Panc1 (cell line): ENCODE data around the gene JAG1.

Source experiments
- CTCF ChIP-seq: fragments of 450-650 bp; IDR thresholded peaks from 2 replicates; pipeline ENCODE4 v1.5.1; 2017; ENCODE audit warnings: mild to moderate bottlenecking
- POLR2AphosphoS5 ChIP-seq: IDR thresholded peaks from 2 replicates; pipeline ENCODE4 v1.6.1; 2012; ENCODE audit warnings: mild to moderate bottlenecking, low read depth, low read length, moderate library complexity
- REST ChIP-seq, 2 experiments: IDR thresholded peaks; 2 replicates each; pipeline ENCODE4 v1.6.1; 2011 to 2012; ENCODE audit warnings: low read depth in 2 of 2, control low read depth in 1 of 2, low read length in 1 of 2, mild to moderate bottlenecking in 1 of 2, moderate library complexity in 1 of 2; ENCODE audit not compliant: insufficient read depth in 1 of 2
- SIN3A ChIP-seq: IDR thresholded peaks from 2 replicates; pipeline ENCODE4 v1.6.1; 2012; ENCODE audit warnings: low read depth, mild to moderate bottlenecking, low read length, moderate library complexity, borderline replicate concordance; ENCODE audit not compliant: insufficient read depth
- TCF7L2 ChIP-seq: IDR thresholded peaks from 2 replicates; pipeline ENCODE4 v1.6.1; 2011; ENCODE audit warnings: mild to moderate bottlenecking, low read depth, low read length, inconsistent platforms

GRCh38 chr20:10662661-10663458 is 10.9 kb downstream of the JAG1 start:
- TF ChIP-seq POLR2AphosphoS5 (no peak), CTCF (no peak), REST (IDR thresholded peaks at IDR 0.05; ENCODE audit: insufficient read depth in 1 of 2, low read depth in 2 of 2, low read length in 1 of 2) (no peak), SIN3A (no peak), TCF7L2 (no peak)
